Measurements from ENCODE around the gene PTPN20.
"Not testable (repeated sequence)": the region's sequence is repeated elsewhere in the genome, so short reads cannot be mapped to it uniquely, and the experiment has no call there.

PTPN20 gene

DNA sequence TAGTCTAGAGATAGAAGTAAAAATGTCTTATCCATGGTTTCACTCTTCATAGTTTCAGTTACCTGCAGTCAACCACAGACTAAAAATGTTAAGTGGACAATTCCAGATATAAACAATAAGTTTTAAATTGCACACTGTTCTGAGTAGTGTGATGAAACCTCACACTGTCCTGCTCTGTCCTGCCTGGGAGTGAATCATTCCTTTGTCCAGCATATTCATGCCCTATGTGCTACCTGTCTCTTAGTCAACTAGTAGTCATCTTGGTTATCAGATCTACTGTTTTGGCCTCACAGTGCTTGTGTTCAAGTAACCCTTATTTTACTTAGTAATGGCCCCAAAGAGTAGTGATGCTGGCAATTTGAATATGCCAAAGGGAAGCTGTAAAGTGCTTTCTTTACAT, 49.5 kb downstream of the PTPN20 start:
- DNase-seq (ENCODE audit: low read depth), result not testable (repeated sequence)

DNA sequence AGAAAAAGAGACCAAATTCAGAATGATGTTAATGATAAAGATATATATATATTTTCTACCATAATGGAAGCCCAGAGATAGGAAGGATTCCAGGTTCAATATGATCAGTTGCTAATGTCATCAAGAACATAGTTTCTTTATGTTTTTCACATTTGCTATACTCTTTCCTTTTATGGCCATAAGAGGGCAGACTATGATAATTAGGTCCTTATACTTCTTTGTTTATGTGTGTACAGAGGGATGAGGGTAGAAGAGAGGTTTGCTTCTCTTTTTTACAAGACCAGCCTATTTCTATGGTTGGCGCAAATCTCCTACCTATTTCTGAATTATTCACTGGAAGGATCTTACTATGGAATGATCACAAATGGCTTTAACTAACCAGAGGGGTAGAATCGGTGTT, 52.1 kb downstream of the PTPN20 start:
- not testable (repeated sequence) for DNase-seq (ENCODE audit: low read depth)

DNA sequence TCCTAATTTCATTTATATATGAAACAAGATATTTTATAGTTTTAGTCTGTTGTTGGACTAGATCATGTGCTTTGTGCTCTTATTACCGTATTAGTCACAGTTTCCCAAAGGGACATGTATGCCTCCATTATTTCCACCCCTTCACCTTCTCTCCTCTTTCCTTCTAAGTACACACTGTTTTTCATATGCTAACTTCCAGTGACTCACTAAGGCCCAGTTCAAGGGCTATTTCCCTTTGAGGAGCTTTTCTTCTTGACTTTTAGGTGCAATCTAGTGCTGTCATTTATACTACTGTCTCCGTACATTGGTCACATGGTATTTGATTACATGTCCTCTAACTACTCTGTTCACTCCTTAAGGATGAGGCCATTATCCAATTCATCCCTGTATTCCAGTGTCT, 55.8 kb downstream of the PTPN20 start:
- not testable (repeated sequence) for DNase-seq (ENCODE audit: low read depth)

DNA sequence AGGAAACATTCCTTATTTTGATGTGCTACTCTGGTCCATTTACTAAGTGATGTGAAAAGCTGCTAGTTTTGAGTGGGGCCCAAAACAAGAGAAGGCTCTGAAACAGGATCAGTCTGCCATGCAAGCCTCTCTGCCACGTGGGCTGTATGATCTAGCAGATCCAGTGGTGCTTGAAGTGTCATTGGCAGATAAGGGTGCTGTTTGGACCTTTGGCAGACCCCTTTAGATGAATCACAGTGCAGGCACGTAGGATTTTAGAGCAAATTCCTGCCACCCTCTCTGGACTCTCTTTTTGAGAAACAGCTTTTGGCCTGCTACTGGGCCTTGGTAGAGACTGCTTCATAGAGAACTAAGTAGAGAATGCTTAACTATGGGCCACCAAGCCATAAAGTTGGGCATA, 69.0 kb downstream of the PTPN20 start:
- DNase-seq (ENCODE audit: low read depth), result not testable (repeated sequence)

DNA sequence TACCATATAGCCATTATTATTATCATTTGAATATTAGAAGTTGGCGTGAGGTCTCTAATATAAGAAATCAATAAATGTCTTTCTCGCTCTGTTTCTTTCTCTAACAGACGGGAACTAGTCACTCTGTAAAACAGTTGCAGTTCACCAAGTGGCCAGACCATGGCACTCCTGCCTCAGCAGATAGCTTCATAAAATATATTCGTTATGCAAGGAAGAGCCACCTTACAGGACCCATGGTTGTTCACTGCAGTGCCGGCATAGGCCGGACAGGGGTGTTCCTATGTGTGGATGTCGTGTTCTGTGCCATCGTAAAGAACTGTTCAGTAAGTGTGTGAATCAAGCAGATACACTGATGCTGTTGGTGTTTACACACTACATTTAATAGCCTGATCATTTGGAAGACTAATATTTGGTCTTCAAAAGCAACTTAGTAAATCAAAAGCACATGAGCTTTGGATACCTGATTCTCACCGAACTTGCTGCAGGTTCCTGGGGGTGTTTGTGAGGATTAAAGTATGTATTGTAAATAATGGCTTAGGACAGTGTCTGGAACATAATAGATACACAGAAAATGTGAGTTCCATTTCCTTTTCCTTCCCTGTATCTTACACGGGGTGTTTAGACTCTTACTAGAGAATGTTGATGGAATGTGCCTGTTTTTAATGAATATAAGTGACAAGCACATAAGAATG, 76.2 kb downstream of the PTPN20 start:
- DNase-seq (ENCODE audit: low read depth), result not testable (repeated sequence)

DNA sequence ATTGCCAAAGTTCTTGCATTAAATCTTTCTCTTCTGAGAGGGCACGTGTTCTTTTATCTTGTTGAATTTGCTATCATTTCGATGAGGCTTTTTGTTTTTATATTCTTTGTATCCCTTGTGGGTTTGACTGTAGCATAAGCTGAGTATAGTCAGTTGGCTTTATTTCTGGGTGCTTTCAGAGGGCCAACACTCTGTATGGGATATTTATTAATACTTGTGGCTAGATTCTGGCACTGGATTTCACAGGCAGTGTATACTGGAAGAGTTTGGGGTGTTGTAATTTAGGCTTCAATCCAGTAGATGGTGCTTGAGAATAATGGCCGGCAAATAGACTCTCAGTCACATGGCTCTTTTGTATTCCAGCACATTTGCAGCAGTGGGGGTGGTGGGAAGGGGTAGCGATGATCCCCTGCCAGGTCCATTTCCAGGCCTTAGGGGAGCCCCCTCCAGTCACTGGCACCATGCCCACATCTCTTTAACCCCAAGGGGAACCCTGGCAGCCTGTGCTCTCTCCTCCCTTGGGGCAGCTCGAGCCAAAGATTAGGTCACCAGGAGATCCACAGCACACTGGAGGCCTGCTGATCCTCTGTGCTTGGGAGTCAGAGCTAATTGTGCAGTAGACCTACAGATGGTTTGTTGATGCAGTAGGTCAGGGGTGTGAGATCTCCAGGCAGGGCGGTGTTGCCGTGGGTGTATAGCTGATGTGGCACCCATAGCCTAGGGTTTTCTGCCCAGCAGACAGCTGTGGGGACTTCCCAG, 81.8 kb downstream of the PTPN20 start:
- no peak for DNase-seq (ENCODE audit: low read depth)

DNA sequence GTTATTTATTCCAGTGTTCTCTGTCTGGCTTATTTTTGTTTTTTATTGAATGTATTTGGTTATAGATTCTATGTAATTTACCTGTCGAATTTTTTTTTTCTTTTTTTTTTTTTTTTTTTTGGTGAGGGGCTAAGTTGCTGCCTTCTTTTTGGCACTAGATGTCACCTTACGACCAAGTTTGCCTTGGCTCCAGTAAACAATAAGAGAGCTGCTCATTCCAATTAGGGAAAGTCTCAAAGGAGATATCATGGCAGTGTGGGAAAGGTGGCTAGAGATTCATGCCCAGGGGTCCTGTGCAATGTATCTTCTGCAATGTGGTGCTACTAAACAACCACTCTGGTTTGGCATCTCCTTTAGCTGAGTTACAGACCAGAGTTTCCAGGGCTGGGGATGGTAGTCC, 84.0 kb downstream of the PTPN20 start:
- DNase-seq (ENCODE audit: low read depth), result no peak

DNA sequence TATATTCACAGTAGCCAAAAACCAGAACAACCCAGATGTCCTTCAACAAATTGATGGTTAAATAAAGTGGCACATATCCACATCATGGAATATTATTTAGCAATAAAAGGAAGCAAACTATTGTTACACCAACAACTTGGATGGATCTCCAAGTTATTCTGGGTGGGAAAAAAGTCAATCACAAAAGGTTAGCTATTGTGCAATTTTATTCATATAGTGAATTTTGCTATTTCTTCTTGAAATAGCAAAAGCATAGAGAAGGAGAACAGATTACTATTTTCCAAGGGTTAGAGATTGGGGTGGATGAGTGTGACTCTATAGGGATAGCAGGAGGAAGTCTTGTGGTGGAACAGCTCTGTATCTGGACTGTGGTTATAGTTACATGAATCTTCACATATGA, 87.0 kb downstream of the PTPN20 start:
- DNase-seq (ENCODE audit: low read depth), result no peak

DNA sequence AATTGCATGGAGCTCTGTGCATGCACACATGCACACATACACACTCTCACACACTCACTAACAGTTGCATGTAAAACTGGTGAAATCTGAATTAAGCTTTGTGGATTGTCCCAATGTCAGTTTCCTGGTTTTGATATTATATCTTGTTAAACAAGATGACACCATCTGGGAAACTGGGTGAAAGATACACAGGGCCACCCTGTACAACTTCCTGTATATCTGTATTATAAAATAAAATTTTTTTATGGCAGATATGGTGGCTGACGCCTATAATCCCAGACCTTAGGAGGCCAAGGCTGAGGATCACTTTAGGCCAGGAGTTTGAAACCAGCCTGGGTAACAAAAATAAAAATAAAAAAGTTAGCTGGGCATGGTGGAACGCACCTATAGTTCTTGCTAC, 87.4 kb downstream of the PTPN20 start:
- DNase-seq (ENCODE audit: low read depth), result no peak

DNA sequence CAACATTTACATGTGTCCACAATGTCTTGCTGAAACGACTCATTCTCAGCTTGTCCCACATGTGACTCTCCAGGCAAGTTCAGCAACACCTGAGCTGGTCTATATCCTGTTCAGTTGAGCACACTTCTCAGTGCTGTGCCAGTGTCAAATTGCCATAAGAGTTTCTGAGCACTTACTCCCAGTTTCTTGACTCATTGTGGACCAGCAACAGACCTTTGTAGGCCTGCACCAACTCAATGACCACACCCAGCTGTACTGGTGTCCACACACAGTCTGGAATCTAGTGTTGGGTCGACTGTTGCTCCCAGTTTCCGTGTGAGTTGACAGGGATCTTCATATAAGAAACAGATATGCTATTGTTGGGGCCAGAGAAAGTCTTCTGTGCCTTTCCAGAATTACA, 88.0 kb downstream of the PTPN20 start:
- no peak for DNase-seq (ENCODE audit: low read depth)

DNA sequence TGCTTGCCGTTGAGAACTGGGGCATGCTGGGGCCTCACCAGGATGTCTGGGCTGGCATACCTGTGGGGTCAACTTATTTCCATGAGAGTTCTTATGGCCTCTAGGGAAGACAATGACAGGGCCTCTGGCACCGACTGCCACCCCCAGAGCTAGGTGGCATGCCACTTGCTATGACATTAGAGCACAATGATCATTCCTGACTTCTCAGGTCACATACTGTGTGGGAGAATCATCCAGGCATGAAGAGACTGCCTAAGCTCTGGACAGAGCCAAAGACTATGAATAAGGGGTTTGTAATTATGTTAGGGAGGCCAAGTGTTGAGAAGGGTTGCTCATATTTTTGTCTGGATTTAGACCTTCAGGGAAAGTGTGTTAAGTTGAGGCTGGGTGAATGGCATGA, 97.5 kb downstream of the PTPN20 start:
- DNase-seq (ENCODE audit: low read depth), result no peak

DNA sequence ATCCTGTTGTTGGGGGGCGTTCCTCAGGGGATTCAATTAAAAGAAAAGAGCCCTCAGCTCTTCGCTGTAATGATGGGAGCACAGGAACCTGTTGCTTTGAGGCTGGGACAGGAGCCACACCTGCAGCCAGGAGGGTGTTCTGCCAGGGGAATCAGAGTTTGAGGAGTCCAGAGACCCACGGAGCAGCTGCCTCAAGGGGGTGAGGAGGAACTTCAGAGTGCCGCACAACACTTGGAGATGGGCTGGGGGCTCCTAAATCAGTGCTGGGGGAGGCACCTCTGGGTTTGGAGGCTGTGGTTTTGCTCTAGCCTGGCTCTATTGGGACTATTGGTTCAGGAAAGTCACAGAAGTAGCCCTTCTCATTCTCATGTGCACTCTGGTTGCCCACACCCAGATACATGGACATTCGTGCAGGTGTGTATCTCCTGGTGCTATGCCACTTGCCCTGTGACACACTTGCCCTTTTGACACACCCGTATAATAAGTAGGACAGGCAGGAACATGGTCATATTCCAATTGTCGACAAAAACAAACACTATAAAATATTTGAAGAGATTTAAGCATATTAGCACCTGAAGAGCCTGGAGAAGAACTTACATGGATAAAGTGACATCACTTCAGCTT, 98.1 kb downstream of the PTPN20 start:
- DNase-seq (ENCODE audit: low read depth), result no peak

DNA sequence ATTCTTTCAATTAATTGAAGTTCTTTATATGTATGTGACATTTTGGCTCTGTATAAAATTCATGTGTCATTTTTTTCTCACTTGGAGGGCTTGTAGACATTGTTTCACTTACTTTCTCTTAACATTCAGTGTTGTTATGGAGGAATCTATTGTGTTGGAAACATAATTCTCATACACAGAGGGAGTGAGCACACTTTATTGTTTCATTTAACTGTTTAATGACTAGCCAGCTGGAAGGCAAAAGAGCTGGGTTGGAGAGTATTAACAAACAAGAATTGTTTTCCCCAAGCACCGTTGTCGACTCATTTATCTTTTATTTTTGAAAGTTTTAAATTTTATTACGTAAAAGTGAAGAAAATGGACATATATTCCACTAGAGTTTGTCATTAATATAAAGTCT, 98.8 kb downstream of the PTPN20 start:
- no peak for DNase-seq (ENCODE audit: low read depth)

DNA sequence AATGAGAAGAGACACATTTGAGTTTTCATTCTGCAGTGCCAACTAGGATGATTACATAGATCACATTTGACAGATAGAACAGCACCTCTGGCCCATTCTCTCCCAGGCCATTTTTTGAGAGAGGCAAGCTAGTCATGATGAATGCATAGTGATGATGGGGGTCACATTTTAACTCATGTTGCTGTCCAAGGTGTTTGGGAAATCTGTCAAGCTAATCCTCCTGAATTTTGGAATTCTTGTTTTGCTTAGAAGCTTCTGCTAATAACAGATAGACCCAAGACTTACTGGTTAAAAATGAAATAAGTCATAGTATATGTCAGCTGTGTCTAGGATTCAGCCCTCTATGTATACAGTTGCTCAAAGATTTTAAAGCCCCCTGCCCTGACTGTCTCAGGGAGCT, 101.0 kb downstream of the PTPN20 start:
- DNase-seq (ENCODE audit: low read depth), result no peak

DNA sequence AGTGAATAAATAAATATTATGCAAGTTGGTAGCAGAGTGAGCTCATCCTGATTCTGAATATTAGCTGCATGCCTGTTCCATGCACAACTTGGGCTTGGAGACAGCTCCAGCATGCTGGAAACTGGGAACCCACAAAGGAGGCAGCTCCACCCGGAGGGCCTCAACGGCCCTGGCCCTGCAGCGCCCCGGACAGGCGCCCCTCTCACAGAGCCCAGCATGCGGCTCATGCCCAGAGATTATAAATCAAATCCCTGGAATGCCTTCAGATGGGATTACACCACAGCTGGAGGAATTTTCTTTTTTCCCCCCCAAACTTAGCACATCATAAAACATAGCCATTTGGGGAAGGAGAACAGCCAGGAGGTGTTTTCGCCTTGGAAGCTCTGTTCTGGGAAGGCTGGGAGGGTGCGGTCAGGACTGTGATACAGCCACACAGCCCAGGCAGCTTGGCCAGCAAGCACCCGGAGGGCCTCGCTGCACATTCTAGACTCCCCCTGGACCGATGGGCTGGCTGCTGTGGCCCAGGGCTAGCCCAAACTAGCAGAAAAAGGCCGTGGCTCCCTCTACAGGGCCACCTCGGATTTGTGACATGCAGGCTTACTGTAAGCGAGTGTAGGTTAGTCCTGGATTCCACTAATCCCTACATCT, 102.4 kb downstream of the PTPN20 start:
- no peak for DNase-seq (ENCODE audit: low read depth)

DNA sequence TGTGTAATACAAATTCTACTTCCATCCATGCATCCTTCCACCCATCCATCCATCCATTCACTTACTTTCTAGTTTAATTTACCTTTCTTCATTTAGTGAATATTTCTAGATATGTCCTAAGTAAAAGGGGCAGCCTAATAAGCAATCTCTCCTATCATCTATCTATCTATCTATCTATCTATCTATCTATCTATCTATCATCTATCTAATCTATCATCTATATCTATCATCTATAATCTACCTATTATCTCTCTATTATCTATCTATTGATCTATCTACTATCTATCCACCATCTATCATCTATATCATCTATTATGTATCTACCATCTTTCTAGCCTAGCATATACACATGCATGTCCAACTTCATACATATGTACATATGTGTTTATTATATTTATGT, 104.2 kb downstream of the PTPN20 start:
- DNase-seq (ENCODE audit: low read depth), result no peak

DNA sequence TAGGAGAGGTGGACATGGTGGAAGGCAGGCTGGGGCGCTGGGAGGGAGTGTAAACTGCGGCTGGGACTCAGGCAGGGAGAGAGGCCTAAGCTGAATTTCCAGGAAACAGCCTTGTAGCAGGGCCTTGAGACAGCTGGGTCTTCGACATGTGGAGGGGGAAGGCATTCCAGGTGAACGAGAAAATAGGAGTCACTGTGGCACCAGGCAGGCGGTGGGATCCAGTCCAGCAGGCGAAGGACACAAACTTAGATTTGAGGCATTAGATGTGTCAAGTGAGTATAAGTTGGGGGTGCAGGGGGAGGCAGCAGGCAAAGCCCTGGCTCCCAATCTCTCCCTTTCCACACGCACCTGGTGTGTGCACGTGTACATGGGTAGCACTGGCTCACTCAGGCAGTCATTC, 105.3 kb downstream of the PTPN20 start:
- DNase-seq (ENCODE audit: low read depth), result no peak

DNA sequence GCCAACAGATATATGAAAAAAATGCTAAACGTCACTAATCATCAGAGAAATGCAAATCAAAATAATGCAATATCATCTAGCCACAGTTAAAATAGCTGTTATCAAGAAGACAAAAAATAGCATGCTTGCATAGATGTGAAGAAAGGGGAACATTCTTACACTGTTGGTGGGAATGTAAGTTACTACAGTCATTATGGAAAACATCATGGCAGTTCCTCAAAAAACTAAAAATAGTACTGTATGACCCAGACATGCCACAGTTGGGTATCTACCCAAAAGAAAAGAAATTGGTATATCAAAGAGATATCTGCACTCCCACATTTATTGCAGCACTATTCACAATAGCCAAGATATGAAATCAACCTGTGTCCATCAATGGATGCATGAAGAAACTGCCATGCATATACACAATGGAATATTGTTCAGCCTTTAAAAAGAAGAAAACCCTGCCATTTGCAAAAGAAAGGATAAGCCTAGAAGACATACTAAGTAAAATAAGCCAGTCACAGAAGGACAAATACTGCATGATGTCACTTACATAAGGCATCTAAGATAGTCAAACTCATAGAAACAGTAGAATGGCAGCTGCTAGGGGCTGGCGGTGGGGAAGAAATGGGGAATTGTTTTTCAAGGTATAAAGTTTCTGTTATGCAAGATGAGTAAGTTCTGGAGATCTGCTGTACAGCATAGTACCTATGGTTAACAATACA, 107.0 kb downstream of the PTPN20 start:
- DNase-seq (ENCODE audit: low read depth), result no peak

DNA sequence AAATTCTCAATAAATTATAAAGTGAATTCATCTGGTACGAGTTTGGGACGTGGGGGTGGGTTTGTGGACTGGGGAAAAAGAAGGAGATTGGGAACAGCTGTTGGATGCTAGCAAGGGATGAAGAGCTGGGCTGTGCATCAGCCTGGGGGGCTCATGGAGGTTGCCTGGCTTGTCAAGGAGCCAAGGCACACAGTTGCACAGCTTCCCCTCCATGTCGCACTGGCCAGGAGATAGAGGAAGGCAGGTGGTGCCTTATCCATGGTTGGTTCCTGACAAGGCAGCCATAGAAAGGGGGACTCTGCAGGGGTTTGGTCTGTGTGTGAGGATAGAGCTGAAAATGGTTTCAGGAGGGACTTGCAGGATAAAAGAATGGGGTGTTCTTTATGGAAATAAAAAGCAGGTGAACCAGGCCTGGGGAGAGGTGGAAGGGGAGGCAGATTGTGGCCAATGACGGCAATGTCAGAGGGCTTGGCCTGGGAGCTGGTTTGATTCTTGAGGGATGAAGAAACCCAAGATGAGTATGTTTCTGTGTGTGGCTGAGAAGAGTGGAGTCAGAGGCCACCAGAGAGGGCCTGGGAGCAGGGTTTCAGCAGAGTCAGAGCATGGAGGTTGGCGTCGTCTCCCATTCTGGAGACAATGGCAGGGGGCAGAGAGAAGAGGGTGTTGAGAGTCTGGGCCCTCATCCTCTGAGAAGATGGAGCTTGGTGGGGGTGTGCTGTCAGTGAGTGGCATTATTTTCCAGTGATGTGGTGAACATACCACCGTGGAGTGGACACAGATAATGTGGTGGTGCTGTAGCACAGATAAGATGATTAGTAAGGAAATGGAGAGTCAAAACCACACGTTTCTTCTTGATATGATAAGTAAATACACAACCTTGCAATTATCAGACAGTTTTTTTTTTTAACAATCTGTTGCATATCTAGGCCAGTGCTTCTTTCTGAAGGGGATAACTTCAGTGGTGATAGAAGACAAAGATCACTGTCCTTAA, 108.2 kb downstream of the PTPN20 start:
- DNase-seq (ENCODE audit: low read depth), result no peak

DNA sequence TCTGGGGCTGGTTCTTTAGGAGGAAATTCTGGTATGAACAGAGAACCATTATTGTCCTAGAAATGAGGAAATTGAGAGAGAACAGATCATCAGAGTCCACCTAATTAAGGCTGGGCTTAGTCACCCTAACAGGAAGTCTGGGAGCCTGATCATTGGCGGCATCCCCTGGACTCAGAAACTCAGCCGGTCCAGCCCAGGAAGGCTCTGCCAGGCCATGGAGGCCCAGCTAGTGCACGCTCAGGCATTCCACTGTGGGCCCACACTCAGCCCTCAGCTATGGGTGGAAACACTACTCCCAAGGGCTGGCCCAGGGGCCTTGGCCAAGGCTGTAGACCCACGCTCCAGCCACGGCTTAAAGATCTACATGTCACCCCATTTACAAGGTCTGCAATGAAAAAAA, 109.2 kb downstream of the PTPN20 start:
- DNase-seq (ENCODE audit: low read depth), result no peak

DNA sequence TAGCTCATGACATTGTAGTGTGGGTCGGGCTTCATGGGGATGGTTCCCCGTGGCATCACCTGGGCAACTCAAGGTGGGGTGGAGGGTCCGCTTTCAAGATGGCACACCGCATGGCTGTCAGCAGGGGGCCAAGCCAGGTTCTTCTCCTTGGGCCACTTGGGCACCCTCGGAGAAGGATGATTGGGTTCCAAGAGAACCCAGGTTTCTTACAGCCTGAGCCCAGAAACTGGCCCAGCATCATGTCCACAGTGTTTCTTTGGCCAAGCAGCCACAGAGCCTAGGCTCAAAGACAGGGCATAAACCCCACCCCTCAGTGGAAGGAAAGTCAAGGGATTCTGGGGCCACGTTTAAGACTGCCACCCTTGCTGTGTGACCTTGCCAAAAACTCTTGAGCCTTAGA, 110.6 kb downstream of the PTPN20 start:
- no peak for DNase-seq (ENCODE audit: low read depth)

All from stimulated activated CD8-positive, alpha-beta memory T cell treated with anti-CD3 and anti-CD28 coated beads, Interleukin-12 subunit alpha, Interleukin-12 subunit beta, amount 100 ng/mL, for 1 hour (primary cell).